HG03520 (cell line): ENCODE measurements around the gene PRICKLE4.
A peak's percentile ranks its signal among the peaks of the same experiment; 100 is the strongest.

Experiments
- ATAC-seq: cut with Tn5 transposase; IDR thresholded peaks from one replicate; pipeline ENCODE4 v1.9.1; 2021; ENCODE audit warnings: mild to moderate bottlenecking, moderate library complexity; ENCODE audit not compliant: unreplicated experiment

PRICKLE4 gene

DNA sequence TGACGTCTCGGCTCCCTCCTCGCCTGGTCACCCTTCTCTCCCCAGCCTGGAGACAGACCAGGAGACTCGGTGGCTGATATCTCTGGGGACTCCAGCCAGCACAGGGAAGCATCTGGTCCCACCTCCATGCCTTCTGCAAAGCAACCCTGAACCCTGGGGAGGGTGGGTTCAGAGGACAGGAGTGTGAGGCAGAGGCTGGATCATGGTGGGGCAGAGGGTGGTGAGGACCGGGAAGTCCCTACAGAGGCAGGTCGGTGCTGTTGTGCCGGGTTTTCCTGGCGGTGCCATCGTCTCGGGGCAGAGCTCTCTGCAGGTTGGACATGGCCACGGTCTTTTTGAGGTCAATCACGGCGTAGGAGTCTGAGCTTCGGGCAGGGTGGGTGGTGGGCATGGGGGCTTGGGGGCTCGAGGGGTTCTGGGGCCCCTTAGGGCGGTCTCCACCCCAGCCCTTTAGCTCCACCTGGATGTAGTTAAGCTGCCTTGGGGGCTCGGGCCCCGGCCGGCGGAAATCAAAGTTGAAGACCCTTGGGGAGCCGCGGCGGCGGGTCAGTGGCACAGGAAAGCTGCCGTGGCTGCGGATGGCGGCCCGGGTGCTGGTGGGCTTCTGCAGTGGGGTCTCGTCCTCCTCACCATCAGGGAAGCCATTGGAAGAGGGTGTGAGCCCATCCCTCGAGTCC lies 10.1 kb upstream of the PRICKLE4 start:
- no peak for ATAC-seq

DNA sequence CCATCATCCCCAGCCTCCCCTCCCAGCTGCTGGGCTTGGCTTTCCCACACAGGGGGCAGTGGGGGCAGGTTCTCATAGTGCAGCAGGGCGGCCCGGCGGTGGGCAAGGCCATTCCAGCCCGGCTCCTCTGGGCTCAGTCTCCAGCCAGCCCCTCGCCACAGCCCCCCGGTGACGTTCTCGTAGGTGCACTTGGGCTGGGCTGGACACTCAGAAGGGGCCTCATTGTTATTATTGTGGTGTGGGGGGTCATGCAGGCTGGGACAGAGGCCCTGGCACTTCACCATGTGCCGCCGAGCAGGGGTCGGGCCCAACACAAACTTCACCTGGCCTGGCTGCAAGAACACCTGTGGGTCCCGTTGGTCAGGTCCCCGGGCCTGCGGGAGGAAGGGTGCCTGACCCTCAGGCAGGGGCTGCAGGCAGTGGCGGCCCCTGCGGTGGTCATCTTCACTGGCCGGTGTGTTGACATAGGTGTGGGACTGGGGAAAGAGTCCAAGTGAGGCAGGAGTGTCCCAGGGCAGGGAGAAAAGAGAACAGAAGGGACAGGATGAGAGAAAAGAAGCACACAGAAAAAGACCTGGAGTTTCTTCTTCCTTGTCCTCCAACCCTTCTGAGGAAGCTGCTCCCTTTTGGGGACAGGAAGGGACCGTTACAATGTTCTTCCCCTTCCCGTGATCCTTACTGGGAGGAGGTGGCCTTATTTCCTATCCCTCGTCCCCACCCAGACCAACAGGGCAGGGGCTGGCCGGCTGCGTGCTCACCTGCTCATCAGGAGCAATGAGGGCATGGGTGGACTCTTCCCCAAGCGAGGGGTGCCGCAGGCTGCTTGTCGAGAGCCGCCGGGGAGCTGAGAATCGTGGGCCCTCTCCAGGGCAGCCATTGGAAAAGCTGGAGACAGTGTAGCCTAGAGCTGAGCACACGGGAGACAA lies 9.3 kb upstream of the PRICKLE4 start:
- ATAC-seq = no peak

DNA sequence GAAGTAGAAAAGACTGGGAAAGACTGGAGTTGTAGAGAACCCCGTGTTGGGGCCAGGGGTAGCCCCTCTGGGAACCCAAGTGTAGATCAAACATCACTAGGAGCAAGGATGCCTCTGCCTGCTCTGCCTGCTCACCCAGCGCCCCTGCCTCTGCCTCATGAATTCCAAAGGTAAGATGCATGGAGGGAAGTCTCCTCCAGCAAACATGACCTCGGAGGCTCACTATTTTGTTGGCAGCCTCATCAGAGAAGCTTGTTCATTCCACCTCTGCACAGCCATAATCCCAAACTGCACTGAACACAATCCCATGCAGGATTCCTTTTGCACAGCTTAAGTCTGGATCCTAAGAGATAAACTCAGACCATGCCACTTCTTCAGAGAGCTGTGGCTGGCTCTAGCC lies 5.7 kb upstream of the PRICKLE4 start:
- no peak for ATAC-seq

DNA sequence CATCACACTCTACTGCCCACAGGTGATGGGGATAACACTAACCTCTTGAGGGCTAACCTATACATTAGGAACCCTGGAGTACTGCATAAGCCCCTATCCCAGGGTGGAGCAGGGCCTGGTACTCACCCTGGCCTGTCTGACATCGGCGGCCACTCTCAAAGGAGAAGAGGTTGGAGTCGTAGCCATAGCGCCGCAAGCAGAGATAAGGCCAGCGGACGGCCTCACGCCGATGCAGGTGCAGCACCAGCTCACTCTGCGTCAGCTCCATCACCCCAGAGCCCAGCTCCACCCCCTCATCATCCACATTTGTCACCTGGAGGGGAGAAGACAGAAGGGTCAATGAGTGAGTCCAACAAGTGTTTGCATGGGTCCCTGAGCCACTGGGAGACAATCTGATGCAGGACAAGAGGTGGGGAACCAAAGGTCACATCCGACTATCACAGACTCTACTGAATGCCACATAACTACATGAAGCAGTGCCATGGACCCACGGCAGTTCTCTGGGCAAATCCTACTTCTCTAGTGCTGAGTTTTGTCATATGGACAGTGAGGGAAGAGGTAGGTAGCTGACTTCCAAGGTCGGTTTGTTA lies 5.2 kb upstream of the PRICKLE4 start:
- no peak for ATAC-seq

DNA sequence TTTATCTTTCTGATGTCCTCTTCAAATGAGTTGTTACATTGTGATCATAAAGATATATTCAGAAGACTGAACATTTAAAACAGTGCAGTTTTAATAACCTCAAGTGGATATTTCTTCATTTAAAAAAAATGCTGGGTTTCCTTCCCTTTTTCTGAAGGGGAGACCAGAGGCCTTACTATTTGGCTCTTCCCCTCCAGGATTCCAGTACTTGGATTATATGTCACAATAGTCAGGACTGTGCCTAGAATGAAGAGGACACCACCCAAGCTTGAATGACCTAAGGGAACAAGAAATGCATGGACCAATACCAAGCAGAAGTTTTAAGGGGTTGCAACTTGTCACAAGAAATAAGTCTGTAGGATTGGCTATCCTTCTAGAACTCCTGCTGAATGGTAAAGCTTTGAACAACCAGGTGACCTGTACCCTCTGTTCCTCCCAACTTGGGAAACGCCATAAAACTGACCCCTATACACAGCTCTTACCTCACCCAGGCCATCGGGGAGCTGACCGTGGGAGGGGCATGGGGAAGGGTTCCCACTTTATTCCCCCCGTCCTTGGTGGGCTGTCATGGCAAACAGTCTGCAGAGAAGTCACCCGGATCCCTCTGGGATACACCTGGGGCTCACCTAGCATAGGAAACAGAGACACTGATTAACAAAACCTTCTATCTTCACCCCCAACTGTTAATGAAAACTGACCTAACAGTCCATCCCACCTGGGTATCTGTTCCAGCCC lies 2.9 kb upstream of the PRICKLE4 start:
- ATAC-seq = no peak

DNA sequence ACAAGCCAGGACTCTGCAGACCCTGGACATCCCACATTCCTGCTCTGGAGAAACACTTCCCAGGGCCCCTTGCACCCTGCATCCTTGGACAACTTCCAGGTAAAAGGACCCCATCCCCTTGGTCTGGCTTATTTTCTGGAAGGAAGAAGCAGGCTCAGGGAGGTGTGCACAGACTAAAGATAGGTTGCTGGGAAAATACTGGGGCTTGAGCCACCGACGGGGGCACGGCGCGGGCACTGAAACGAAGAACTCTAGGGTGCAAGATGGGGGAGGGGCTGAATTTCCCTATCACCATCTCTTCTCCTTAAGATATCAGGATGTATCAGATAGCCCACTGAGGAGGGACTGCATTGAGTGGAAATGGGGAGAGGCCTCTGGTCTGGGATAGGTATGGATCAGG lies 1.7 kb upstream of the PRICKLE4 start:
- ATAC-seq = no peak

DNA sequence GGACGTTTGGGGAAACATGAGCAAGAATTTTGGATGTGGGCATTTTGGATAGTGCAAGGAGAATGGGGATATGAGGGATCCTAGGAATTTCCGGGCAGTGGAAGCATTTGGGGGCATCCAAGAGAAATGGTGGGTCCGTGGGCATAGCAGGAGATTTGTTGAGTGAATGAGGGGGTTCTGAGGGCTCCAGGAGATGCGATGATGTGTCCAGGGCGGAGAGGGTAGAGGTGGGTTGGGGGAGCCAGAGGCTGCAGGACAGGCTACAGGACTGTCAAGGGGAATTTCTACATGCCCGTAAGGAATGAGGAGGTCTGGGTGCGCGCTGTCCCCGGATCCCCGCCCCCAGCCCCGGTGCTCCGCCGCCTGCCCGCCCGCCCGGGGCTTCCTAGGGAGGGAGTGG lies 1.2 kb upstream of the PRICKLE4 start:
- ATAC-seq = peak; percentile 2

DNA sequence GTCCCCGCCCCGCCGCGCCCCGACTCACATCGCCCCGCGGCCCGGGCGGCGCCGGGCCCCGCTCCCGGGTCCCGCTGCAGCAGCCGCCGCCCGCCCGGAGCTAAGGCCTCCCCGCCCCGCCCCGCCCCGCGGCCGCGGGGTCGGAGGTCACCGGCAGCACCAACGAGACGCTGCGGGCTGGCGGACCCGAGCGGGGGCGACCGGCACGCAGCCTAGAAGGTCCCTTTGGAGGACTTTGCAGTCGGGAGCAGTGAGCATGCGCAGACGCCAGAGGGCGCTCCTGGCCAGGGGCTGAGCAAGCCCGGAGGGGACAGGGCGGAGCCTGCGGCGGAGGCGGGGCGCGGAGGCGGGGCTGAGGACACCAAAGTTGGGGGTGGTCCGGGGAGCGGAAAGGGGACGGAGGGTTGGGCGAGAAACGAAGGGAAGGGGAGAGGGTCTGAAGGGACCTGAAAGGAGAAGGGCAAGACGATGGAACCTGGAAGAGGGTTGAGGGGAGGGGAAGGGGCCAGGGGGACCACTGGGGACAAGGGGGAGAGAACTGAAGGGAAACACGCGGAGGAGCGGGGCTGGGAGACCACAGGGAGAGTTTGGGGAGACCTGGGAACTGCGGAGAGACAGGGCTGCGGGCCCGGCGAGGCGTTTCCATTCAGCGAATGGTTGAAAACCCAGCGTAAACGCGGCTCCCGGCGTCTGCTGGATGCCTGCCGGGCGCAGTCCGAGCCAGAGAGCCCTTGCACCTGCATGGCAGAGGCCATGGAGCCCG lies 613 bp upstream of the PRICKLE4 start, which contains the start of gene FRS3:
TSS of gene FRS3 (minus strand) at position 113 of the 763 bp plus-strand sequence. CDS start 2,913 bp downstream, outside the sequence.
- ATAC-seq = peak; percentile 86

DNA sequence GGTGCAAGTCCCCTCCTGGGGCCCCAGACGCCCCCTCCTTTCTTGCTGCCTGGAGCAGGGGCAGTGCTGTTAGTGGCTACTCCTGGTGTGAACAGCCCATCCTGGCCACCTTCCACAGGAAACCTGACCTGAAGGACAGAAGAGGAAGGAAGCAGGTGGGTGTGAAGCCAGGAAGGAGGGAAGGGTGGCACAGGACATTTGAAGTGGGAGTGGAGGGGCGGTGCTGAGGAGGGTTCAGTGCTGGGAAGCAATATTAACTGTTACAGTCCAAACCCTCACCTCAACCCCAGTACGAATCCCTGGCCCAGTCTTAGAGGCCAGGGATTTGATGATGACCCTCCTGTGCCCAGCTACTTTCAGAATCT lies 766 bp downstream of the PRICKLE4 start:
- no peak for ATAC-seq

DNA sequence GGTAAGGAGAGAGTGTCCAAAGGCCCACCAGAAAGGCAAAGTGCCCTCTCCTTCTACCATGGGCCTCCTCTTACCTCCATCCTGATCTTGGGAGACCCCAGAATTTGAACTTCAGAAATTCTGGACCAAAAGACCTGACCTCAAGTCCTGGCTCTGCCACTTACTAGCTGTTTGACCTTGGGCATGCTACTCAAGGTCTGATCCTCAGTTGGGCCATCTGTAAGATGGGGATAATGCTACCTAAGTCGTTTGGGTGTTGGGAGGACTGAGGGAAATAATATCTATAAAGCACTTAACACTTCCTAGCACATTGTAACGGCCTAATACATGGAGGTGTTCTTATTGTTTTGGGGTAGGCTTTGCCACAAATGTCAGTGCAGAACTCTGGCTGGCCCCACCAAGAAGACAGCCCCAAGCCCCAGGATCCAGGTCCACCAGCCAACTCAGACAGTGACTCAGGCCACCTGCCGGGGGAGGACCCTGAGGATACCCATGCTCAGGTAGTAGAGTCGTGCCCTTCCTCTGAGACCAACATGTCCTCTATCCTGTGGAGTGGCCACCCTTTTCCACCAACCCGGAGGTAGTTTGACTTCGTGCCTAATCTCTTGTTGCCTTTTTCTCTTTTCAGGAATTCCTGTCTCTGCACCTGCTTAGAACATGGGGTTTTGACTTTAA lies 2.7 kb downstream of the PRICKLE4 start:
- ATAC-seq = no peak

DNA sequence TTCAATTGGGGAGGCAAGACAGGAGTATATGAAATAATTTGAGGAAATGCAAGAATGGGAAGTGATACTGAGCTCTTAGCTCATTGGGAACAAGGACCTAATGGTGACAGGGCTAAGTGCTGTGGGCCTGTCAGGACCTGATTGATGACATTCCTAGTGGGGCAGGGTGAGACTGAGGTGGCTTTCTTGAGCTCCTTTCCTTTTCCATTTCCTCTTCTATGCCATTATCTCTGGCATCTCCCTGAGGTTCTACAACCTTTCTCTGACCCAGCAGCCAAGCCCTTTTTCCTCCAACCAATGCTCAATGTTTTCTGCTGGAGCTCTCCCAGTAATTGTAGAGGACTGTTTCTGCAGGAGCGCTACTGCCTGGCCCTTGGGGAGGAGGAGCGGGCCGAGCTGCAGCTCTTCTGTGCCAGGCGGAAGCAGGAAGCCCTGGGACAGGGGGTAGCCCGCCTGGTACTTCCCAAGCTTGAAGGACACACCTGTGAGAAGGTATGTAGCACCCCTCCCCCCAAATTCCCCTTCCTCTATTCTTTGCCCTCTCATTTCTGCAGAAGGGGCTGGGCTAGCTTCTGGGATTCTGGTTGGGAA lies 4.1 kb downstream of the PRICKLE4 start:
- no peak for ATAC-seq

DNA sequence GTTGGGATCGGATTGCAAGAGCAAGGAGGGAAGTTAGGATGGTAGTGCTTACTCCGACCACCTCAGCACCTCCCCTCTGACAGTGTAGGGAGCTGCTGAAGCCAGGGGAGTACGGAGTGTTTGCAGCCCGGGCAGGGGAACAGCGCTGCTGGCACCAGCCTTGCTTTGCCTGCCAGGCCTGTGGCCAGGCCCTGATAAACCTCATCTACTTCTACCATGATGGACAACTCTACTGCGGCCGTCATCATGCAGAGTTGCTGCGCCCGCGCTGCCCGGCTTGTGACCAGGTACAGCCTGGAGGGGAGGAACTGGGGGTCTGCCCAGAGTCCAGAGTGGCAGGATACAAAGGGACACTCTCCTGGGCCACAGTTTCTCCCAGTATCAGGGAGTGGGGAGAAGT lies 4.7 kb downstream of the PRICKLE4 start:
- ATAC-seq = no peak

DNA sequence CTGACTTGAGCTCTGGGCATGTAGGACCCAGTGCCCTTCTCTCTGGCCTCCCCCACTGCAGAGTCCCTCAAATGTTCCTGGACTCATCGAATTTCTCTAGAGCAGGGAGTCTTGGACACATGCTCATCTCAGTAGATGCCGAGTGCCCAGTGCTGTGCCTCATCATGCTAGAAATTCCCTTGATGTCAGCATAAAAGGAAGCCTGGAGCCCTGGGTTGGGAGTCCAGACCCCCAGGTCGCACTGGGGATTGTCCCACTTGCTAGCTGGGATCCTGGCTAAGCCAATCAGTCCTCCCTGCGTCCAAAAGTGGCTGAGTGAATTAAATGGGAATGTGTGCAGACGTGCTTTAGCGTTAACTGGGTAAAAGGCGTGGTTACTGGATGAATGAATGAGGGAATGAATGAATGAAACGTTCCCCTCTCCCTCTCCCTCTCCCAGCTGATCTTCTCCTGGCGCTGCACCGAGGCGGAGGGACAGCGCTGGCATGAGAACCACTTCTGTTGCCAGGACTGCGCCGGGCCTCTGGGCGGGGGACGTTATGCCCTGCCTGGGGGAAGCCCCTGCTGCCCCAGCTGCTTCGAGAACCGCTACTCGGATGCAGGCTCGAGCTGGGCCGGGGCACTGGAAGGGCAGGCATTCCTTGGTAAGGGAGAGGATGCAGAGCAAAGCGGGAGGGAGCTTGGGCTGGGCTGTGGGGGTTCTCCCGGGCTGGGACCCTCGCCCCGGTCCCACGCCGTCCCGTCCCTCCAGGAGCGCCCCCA lies 5.3 kb downstream of the PRICKLE4 start:
- no peak for ATAC-seq

DNA sequence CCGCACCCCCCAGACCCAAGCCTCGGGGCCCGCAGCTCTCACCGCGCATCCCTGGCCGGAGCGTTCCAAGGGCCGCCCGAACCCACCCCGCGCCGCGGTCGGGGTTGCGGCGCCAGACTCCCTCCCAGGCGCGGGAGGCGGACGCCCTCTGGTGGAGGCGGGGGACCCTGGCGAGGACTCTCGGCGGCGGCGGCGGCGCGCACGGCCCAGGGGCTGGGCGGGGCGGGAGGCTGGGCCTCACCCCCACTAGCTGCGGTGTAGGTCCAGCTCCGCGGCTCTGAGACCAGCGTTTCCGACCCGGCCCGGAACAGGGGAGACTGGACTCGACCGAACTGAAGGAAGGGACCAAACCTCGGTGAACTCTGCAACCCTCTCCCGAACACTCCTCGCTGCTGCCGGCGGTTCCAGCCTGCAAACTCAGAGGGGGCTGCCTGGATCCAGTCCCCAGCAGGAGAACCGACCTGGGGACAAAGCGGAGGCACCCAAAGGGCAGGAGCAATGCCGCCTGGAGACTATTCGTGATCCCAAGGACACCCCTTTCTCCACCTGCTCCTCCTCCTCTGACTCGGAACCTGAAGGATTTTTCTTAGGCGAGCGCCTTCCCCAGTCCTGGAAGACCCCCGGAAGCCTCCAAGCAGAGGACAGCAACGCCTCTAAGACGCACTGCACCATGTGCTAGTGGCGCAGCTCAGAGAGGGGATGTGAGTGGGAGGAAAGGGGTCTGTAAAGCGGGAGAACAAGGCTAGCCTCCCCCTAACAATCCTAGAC lies 6.1 kb downstream of the PRICKLE4 start:
- peak; percentile 47 for ATAC-seq

DNA sequence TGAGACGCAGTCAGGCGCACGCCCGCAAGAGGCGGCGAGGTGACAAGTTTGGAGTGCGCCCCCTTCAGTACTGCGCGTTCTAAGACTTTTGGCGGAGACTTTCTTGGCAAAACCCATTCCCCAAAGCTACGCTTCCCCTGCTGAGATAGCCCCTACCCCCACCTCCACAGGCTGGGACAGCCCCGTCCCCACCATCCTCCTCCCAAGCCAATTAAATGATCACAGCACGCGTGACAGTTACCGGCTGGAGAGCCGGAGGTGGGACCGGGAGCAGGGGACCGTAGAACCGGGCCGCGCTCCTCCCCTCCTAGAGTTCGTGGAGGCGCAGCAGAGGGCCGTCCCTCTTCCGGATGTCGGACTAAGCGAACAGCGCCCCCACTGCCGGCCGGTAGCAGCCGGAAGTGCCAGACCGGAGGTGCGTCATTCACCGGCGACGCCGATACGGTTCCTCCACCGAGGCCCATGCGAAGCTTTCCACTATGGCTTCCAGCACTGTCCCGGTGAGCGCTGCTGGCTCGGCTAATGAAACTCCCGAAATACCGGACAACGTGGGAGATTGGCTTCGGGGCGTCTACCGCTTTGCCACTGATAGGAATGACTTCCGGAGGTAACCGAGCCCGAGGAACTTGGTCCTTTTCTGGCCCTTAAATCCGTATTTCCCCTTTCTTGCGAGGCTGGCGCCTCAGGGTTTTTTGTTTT lies 6.8 kb downstream of the PRICKLE4 start, which contains the start of gene TOMM6:
TSS of gene TOMM6 (plus strand) at position 476 of the 699 bp plus-strand sequence. CDS start at position 480, 4 bp downstream.
- ATAC-seq = peak; percentile 69

DNA sequence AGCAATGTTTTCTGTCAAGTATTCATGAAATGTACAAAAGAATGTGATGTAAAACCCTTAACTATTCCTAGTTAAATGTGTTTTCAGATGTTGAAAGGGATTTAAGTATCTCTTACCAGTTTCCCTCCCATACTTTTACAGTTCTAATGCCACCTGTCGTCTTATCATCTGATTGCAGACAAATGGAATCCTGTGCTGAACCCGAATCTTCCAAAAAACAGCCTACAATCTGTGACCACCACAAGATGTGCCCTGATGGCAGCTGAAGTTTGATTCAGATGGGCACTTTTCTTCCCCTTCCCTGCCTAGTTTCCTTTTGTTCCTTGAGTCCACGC lies 8.8 kb downstream of the PRICKLE4 start:
- no peak for ATAC-seq

DNA sequence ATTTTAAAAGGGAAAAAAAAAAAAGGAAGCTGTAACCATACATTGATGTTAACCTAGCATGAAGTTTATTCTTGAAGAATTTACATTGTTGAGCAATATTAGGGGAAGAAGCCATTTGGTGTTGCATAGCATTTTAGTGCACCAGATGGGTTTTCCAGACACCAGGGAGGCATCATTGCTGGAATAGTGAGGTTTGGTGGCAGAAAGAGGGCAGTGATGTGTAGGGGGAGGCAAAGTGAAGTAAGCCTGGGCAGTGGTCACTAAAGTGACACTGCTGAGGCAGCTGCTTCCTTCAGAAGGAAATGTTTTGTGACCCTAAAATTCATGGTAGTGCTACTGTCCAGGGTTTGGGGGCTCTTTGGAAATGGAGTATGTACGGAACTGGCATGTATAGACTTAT lies 9.5 kb downstream of the PRICKLE4 start:
- ATAC-seq = no peak
